LHCN-M2 (cell line): Measurements from ENCODE around the gene PDE9A. TPM values are rescaled to one million over a fixed set of nuclear protein-coding genes. Genes with fewer than 3 reads are reported as not detected.

Experiments used
- DNase-seq: peaks from one replicate; pipeline ENCODE4 v3.0.0-alpha.2; 2012; ENCODE audit warnings: low read depth
- total RNA-seq: library from RNA; depleted of rRNA; stranded (reverse); fragments of >200 nt; gene quantifications from 2 replicates; pipeline ENCODE4 v1.2.3, GENCODE V29; 2014

PDE9A gene
- total RNA-seq, 1 experiment from 2014 or later: not detected

- no peak for DNase-seq
Observed at GRCh38 chr21:42670058-42670880, 16.8 kb downstream of the PDE9A start.

- DNase-seq: no peak
Observed at GRCh38 chr21:42670884-42671283, 17.5 kb downstream of the PDE9A start.

GRCh38 chr21:42671778-42672593 lies 18.6 kb downstream of the PDE9A start:
- DNase-seq: peak; percentile 30

GRCh38 chr21:42672699-42673458 lies 19.5 kb downstream of the PDE9A start:
- peak; percentile 70 for DNase-seq

GRCh38 chr21:42673633-42674328 lies 20.4 kb downstream of the PDE9A start:
- no peak for DNase-seq

GRCh38 chr21:42674351-42674940 lies 21.0 kb downstream of the PDE9A start:
- DNase-seq: peak; percentile 16

GRCh38 chr21:42675403-42675802 lies 22.0 kb downstream of the PDE9A start:
- no peak for DNase-seq

- no peak for DNase-seq
Observed at GRCh38 chr21:42676808-42677207, 23.4 kb downstream of the PDE9A start.

- peak; percentile 95 for DNase-seq
Observed at GRCh38 chr21:42677339-42678321, 24.2 kb downstream of the PDE9A start.

GRCh38 chr21:42678618-42679295 lies 25.3 kb downstream of the PDE9A start:
- no peak for DNase-seq

- DNase-seq: no peak
Observed at GRCh38 chr21:42679319-42680057, 26.1 kb downstream of the PDE9A start.

- no peak for DNase-seq
Observed at GRCh38 chr21:42680058-42680330, 26.6 kb downstream of the PDE9A start.

- DNase-seq: no peak
Observed at GRCh38 chr21:42680429-42680828, 27.0 kb downstream of the PDE9A start.

GRCh38 chr21:42681296-42682206 lies 28.1 kb downstream of the PDE9A start:
- DNase-seq: no peak

GRCh38 chr21:42682661-42683210 lies 29.3 kb downstream of the PDE9A start:
- DNase-seq: no peak

GRCh38 chr21:42683371-42684108 lies 30.1 kb downstream of the PDE9A start:
- no peak for DNase-seq
